ENCODE results near the gene PHF14. TPM values are rescaled to one million over a fixed set of nuclear protein-coding genes. Genes with fewer than 3 reads are reported as not detected.
A peak's percentile ranks its signal among the peaks of the same experiment; 100 is the strongest.

Gene PHF14
- total RNA-seq, 1 experiment from 2014 or later, result 109 TPM

DNA sequence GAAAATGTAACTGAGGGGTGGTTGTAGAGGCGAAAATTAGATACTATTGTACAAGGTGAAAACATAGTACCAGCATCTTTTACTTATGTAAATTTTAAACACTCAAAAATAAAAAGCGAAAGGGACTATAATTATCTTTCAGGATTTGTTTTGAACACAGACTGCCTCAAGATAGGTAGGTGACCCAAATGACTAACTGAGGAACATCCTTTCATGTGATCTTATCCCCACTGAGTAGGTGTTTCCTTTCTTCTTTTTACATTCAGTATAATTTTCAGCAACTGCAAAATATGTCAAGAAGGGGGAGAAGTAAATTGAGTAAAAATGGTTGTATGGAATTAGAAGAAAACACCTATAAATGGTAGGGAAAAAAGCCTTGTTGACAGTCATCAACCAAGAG, 236.7 kb downstream of the PHF14 start:
- Histone ChIP-seq H3K9me3 (replicated peaks) (no peaks in the 10 kb centered on the region), H3K36me3 (no peaks in the 10 kb centered on the region), H3K4me3 (no peak overlapping the region), H3K27me3 (no peaks in the 10 kb centered on the region), H3K4me1 (peaks cover 48% of the 10 kb centered on the region), H3K27ac (no peak overlapping the region)
- no peak for DNase-seq

DNA sequence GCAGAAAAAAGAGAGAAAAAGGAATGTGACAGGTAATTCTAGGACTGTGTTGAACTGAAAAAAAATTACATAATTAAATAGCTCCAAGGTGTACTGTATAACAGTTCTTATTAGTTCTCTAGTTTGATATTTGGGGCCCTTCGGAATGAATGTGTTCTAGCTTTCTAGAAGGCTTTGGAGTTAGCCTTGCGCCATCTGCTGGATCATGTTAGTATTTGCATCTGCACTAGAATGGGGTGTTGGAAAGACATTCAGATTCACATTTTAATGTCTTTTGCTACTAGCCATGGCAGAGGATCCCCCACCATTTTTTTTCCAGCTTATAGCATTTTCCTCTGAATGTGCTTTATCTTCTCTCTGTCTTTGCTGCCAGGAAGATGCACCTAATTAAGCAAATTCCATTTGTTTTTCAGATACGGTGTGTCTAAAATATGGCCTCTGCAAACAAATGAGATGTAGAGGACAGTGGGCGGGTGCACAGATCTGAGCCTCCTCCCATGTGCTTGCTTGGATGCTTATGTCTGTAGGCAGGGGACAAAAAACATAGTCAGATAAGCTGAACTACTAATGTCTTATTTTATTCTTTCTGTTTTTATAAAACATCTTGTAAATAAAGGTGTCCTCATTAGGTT, 238.5 kb downstream of the PHF14 start:
- H3K9me3 ChIP-seq (replicated peaks), result no peaks in the 10 kb centered on the region
- H3K27ac ChIP-seq, result peak overlapping the region; percentile 53
- H3K27me3 ChIP-seq, result no peaks in the 10 kb centered on the region
- H3K4me1 ChIP-seq, result peaks cover 31% of the 10 kb centered on the region
- H3K36me3 ChIP-seq, result no peaks in the 10 kb centered on the region
- DNase-seq, result peak; percentile 73 to 96
- peak overlapping the region; percentile 39 for H3K4me3 ChIP-seq

DNA sequence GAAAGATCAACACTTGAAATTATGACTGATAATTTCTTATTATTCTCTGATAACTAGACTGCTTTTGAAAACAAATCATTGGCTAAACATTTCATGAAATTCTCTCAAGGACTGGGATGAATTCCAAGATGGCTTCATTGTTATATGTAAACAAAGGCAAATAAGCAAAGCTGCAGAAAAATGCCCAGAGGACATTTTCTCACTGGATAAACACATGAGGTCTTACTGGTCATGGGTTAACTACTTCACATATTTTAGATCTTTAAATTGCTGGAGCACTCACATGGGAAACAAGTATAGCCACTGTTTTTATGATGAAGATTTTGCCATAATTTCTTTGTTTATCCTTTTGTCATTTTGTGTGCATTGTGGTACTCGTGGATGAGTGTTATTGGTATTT, 239.1 kb downstream of the PHF14 start:
- no peaks in the 10 kb centered on the region for H3K9me3 ChIP-seq (replicated peaks)
- DNase-seq, result peak; percentile 25 to 57
- peaks cover 26% of the 10 kb centered on the region for H3K4me1 ChIP-seq
- no peak overlapping the region for H3K4me3 ChIP-seq
- no peaks in the 10 kb centered on the region for H3K36me3 ChIP-seq
- no peaks in the 10 kb centered on the region for H3K27me3 ChIP-seq
- H3K27ac ChIP-seq, result peak overlapping the region; percentile 53

DNA sequence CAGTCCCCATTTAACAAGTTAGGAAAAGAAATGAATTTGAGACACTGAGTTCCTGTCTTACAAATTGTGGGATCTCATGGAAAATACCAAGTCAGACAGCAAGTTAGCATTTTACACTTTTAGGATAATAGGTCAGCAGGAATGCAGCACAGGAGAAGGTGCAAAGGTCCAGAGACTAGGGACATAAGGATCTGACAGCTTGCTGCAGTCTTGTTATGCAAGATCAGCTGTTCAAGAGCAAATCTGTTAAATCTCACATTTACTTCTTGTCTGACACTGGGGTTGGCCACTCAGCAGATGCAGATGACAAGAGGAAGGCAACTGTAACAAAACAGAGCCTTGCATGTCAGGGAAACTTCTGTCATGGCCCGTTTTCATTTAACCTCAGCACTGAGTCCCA, 239.6 kb downstream of the PHF14 start:
- no peaks in the 10 kb centered on the region for H3K36me3 ChIP-seq
- DNase-seq, result peak; percentile 19 to 55
- H3K9me3 ChIP-seq (replicated peaks), result no peaks in the 10 kb centered on the region
- H3K27ac ChIP-seq, result peak overlapping the region; percentile 53; the same call in 1 of the 2 replicates
- H3K27me3 ChIP-seq, result no peaks in the 10 kb centered on the region
- no peak overlapping the region for H3K4me3 ChIP-seq
- H3K4me1 ChIP-seq, result peaks cover 26% of the 10 kb centered on the region

DNA sequence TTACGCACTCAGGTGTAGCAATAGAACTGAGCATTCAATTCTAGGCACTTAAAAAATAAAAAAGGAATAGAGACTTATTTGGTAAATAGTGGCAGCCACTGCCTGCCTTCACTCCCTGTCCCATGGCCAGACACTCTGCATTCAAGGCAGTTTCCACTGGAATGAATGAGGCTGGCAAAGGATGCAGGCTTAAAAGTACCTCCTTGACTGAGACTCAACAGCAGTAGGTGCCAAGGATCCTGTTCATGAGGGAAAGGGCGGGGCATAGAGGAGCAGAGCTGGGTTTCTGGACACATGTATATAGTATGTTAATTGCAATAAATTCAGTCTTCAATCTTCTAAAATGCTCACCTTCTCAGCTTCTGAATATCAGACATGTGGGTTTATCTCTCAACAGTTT, 242.6 kb downstream of the PHF14 start:
- no peak overlapping the region for H3K27ac ChIP-seq
- H3K4me1 ChIP-seq, result peaks cover 27% of the 10 kb centered on the region
- no peak for DNase-seq
- no peaks in the 10 kb centered on the region for H3K9me3 ChIP-seq (replicated peaks)
- H3K4me3 ChIP-seq, result no peak overlapping the region
- no peaks in the 10 kb centered on the region for H3K27me3 ChIP-seq
- H3K36me3 ChIP-seq, result no peaks in the 10 kb centered on the region

DNA sequence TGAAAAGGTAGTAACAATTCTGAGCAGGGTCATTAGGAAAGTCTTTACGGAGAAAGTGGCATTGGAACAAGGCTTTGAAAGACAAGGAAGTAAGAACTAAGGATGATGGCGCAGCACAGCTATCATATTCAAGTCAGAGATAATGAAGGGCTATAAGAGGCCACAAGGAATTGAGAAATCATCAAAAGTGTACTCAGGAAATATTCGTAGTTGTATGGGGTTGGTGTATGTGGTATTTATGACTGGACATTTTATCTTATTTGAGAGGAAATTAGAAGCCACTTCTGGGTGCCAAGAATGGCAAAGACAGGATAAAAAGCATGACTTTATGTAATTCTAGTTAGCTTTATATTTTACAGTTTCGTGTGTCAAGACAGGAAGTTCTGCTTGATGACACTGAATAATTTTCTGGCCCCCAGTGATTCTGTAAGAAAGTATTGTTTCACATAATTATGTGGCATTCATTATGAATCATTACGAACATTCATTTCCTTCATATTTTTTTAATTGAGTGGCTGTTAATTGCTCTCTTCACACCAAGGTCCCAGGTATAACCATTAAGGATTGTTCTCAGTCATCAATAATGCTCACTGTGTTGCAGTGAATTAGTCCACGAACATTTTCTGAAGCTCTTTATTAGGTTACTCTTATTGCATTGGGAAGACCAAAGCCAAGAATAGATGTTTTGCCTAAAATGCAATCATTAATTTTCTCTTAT, 244.3 kb downstream of the PHF14 start:
- DNase-seq, result no peak
- Histone ChIP-seq H3K27ac (no peak overlapping the region), H3K36me3 (no peaks in the 10 kb centered on the region), H3K27me3 (no peaks in the 10 kb centered on the region), H3K4me3 (no peak overlapping the region), H3K4me1 (peaks cover 20% of the 10 kb centered on the region), H3K9me3 (replicated peaks) (no peaks in the 10 kb centered on the region)
